Activated B cell treated with CpG ODN at 0.5 μM for 24 hours (primary cell): ENCODE measurements around the gene PWP1. TPM values are rescaled to one million over a fixed set of nuclear protein-coding genes. Genes with fewer than 3 reads are reported as not detected.
"Not testable (repeated sequence)": the region's sequence is repeated elsewhere in the genome, so short reads cannot be mapped to it uniquely, and the experiment has no call there.

Source experiments
- ATAC-seq: fragments of 200-7000 bp; cut with Tn5 transposase; one replicate; pipeline ENCODE4 v1.10.0; 2021; ENCODE audit warnings: low read depth, mild to moderate bottlenecking, moderate library complexity
- CTCF ChIA-PET: fragments of 350-600 bp; sonication (Branson Sonifier 250); formaldehyde crosslinking; loops from one replicate; lab custom pipeline; 2021; ENCODE audit warnings: antibody characterized with exemption; lab: Charles Lee
- POLR2A ChIA-PET: fragments of 350-600 bp; sonication (Branson Sonifier 250); formaldehyde crosslinking; loops from one replicate; lab custom pipeline; 2021; ENCODE audit warnings: antibody characterized with exemption; lab: Charles Lee
- DNase-seq: peaks from one replicate; pipeline ENCODE4 v3.0.0; 2022
- H3K27ac Mint-ChIP-seq: one replicate; pipeline ENCODE4 v1.8.0; 2020; ENCODE audit warnings: mixed read lengths
- H3K27me3 Mint-ChIP-seq: one replicate; pipeline ENCODE4 v1.8.0; 2021; ENCODE audit warnings: mixed read lengths
- H3K36me3 Mint-ChIP-seq: one replicate; pipeline ENCODE4 v1.8.0; 2021; ENCODE audit warnings: low read depth, mixed read lengths
- H3K4me1 Mint-ChIP-seq: one replicate; pipeline ENCODE4 v1.8.0; 2021; ENCODE audit warnings: mixed read lengths
- H3K4me3 Mint-ChIP-seq: one replicate; pipeline ENCODE4 v1.8.0; 2020; ENCODE audit warnings: mild to moderate bottlenecking, mixed read lengths
- H3K9me3 Mint-ChIP-seq: one replicate; pipeline ENCODE4 v1.8.0; 2020; ENCODE audit warnings: mixed read lengths
- intact Hi-C: fragments of 100-400 bp; cut with micrococcal nuclease; formaldehyde crosslinking; loops from one replicate; pipeline ENCODE4 v1.15.1; 2024
- total RNA-seq: library from RNA; stranded (reverse); gene quantifications from 2 replicates; pipeline ENCODE4 v1.2.3, GENCODE V29; 2022
- TF ChIP-seq, protein P1 (sequence below): fragments of 200-600 bp; IDR thresholded peaks from one replicate; pipeline ENCODE4 v1.8.0; 2022; ENCODE audit warnings: antibody characterized with exemption, mild to moderate bottlenecking

PWP1 gene
- total RNA-seq, 1 donor from 2014 or later, result 53.5 TPM

DNA sequence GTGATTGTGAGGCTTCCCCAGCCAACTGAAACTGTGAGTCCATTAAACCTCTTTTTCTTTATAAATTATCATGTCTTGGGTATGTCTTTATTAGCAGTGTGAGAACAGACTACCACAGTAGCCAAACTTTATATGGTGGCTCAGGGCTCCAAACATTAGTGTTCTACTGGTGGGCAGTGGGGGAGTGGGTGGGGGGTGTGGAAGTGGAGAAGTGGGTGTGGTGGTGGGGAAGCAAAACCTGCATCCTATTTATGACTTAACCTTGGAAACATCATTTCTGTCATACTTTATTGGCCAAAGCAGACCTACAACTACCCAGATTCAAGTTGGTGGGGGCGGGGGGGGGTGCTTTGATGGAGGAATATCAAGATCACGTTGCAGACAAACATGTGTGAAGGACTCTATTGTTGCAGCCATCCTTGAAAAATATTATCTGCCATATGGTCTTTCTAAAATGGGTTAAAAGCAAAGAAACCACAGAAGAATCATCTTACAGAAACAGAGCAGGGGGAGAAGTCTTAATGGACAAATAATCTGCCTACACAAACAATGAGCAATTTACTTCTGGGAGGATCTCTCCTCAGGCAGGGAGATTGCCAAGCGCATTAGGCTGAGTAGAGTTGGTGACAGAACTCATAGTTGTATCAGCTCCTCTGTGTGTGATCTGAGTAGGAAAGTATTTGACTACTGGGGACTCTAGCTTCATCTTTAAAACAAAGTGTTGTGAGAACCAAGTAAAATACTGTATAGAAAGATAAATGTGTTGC lies 1.4 kb upstream of the PWP1 start:
- ChIA-PET POLR2A (interaction anchor here (0.8 to 2.4 kb wide), 3 partner anchors 53 to 878 kb away, joined by 3 to 9 read pairs (median 4); partner anchors contain the start of gene ISCU), CTCF (interaction anchor here (1.0 to 1.7 kb wide), 2 partner anchors 13 to 828 kb away, joined by 3 to 6 read pairs; no protein-coding TSS in a partner anchor)
- intact Hi-C loops, result loop anchor here (10.0 kb wide), 3 partner anchors 729 to 1439 kb away; partner anchors contain the start of genes ALKBH2, CKAP4, TMEM263 and UNG
- DNase-seq, result no peak
- TF ChIP-seq, protein P1, sequence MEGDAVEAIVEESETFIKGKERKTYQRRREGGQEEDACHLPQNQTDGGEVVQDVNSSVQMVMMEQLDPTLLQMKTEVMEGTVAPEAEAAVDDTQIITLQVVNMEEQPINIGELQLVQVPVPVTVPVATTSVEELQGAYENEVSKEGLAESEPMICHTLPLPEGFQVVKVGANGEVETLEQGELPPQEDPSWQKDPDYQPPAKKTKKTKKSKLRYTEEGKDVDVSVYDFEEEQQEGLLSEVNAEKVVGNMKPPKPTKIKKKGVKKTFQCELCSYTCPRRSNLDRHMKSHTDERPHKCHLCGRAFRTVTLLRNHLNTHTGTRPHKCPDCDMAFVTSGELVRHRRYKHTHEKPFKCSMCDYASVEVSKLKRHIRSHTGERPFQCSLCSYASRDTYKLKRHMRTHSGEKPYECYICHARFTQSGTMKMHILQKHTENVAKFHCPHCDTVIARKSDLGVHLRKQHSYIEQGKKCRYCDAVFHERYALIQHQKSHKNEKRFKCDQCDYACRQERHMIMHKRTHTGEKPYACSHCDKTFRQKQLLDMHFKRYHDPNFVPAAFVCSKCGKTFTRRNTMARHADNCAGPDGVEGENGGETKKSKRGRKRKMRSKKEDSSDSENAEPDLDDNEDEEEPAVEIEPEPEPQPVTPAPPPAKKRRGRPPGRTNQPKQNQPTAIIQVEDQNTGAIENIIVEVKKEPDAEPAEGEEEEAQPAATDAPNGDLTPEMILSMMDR, result no peak
- no peaks in the 10 kb centered on the region for H3K27me3 Mint-ChIP-seq
- peaks cover 23% of the 10 kb centered on the region for H3K4me1 Mint-ChIP-seq
- peaks cover 21% of the 10 kb centered on the region for H3K36me3 Mint-ChIP-seq
- H3K27ac Mint-ChIP-seq, result peak overlapping the region; percentile 97
- no peaks in the 10 kb centered on the region for H3K9me3 Mint-ChIP-seq
- ATAC-seq, result no peak
- peak overlapping the region; percentile 96 for H3K4me3 Mint-ChIP-seq

DNA sequence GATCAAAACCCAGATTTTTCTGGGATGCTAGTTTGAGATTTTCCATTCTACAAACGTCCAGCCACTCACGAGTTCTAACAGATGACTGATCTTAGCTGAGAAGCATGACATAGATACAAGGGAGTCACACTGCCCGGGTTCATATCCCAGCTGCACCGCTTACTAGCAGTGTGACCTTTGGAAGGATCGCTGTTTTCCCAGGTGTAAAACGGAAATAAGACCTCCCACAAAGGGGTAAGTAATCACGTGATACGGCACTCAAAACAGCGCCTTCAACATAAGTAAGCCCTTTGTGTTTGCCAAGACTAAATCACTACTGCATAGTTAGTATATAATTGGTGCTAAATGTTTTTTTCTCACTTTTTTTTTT lies 624 bp upstream of the PWP1 start:
- ChIA-PET CTCF (interaction anchor here (1.0 to 1.7 kb wide), 2 partner anchors 14 to 828 kb away, joined by 3 to 6 read pairs; no protein-coding TSS in a partner anchor), POLR2A (interaction anchor here (0.6 to 2.4 kb wide), 7 partner anchors 10 to 877 kb away, joined by 3 to 9 read pairs (median 4); partner anchors contain the start of gene ISCU)
- DNase-seq, result no peak
- intact Hi-C loops, result loop anchor here (1.0 to 10.0 kb wide), 10 partner anchors 52 to 1440 kb away; partner anchors contain the start of genes ALKBH2, CKAP4, CORO1C and CRY1
- H3K9me3 Mint-ChIP-seq, result no peaks in the 10 kb centered on the region
- peak overlapping the region; percentile 97 for H3K27ac Mint-ChIP-seq
- TF ChIP-seq, protein P1, result no peak
- peak overlapping the region; percentile 96 for H3K4me3 Mint-ChIP-seq
- no peaks in the 10 kb centered on the region for H3K27me3 Mint-ChIP-seq
- peaks cover 23% of the 10 kb centered on the region for H3K4me1 Mint-ChIP-seq
- peaks cover 28% of the 10 kb centered on the region for H3K36me3 Mint-ChIP-seq
- ATAC-seq, result no peak

DNA sequence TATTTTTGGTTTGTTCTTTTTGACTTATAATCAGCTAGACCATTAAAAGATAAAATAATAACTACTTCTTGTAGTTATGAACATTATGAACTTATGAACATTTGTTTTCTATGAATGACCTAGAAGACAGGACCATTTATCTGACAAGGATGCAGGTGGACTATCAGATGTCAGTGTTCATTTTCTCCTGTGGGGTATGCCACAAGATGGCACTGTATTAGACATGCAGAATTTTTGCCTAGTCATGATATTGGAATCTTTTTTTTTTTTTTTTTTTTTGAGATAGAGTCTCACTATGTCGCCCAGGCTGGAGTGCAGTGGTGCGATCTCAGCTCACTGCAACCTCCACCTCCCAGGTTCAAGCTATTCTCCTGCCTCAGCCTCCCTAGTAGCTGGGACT lies 10.2 kb downstream of the PWP1 start:
- intact Hi-C loops, result loop anchor here (1.0 kb wide), 1 partner anchor 190 kb away; no protein-coding TSS in a partner anchor
- H3K4me1 Mint-ChIP-seq, H3K9me3 Mint-ChIP-seq, CTCF ChIA-PET, ATAC-seq, DNase-seq, H3K27ac Mint-ChIP-seq, H3K4me3 Mint-ChIP-seq, H3K27me3 Mint-ChIP-seq: not testable (repeated sequence)
- H3K36me3 Mint-ChIP-seq, result peaks cover 90% of the 10 kb centered on the region
- POLR2A ChIA-PET, result interaction anchor here (0.9 kb wide), 1 partner anchor 11 kb away, joined by 4 read pairs; no protein-coding TSS in a partner anchor

DNA sequence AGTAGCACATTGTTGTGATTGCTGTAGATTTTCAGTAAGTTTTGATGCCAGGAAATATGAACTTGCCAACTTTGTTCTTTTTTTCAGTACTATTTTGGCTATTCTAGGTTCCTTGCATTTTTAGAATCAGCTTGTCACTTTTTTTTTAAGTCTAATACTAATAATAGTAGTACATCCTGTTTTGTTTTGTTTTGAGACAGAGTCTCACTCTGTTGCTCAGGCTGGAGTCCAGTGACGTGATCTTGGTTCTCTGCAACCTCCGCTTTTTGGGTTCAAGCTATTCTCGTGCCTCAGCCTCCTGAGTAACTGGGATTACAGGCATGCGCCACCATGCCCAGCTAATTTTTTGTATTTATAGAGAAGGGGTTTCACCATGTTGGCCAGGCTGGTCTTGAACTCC lies 16.5 kb downstream of the PWP1 start:
- H3K27me3 Mint-ChIP-seq, result no peaks in the 10 kb centered on the region
- DNase-seq (no peak), ATAC-seq (peak; percentile 40)
- peaks cover 31% of the 10 kb centered on the region for H3K4me1 Mint-ChIP-seq
- CTCF ChIA-PET, result interaction anchor here (1.1 kb wide), 1 partner anchor 35 kb away, joined by 3 read pairs; no protein-coding TSS in a partner anchor
- intact Hi-C loops, result loop anchor here (5.0 kb wide), 1 partner anchor 35 kb away; no protein-coding TSS in a partner anchor
- H3K9me3 Mint-ChIP-seq, result peaks cover 8% of the 10 kb centered on the region
- H3K27ac Mint-ChIP-seq, result peak overlapping the region; percentile 61
- POLR2A ChIA-PET, result no interaction called here
- H3K36me3 Mint-ChIP-seq, result peaks cover 93% of the 10 kb centered on the region
- no peak overlapping the region for H3K4me3 Mint-ChIP-seq
- TF ChIP-seq, protein P1, result no peak

DNA sequence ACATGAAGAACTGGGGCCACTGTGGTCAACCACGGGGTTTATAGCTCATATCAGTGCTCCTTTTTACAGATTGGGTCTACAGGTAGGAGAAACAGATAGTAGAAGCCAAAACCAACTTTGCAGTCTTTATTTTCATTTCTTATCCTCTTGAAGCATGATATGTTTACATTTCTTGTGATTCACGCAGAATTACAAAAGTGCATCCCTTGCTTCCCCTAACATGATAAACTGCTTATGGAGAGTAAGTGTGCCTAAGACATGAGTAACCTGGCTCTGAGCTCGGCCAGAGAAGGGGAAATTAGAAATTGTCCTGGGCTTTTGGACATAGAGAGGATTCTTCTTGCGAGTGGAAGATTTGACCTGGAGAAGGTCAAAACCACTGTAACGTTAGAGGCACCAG lies 18.4 kb downstream of the PWP1 start:
- Mint-ChIP-seq H3K4me1 (peaks cover 31% of the 10 kb centered on the region), H3K27ac (no peak overlapping the region), H3K9me3 (peaks cover 8% of the 10 kb centered on the region), H3K27me3 (no peaks in the 10 kb centered on the region), H3K4me3 (no peak overlapping the region), H3K36me3 (peaks cover 93% of the 10 kb centered on the region)
- ChIA-PET CTCF (no interaction called here), POLR2A (no interaction called here)
- intact Hi-C loops, result loop anchor here (5.0 kb wide), 1 partner anchor 33 kb away; no protein-coding TSS in a partner anchor
- TF ChIP-seq, protein P1, result no peak
- no peak for ATAC-seq
- no peak for DNase-seq

DNA sequence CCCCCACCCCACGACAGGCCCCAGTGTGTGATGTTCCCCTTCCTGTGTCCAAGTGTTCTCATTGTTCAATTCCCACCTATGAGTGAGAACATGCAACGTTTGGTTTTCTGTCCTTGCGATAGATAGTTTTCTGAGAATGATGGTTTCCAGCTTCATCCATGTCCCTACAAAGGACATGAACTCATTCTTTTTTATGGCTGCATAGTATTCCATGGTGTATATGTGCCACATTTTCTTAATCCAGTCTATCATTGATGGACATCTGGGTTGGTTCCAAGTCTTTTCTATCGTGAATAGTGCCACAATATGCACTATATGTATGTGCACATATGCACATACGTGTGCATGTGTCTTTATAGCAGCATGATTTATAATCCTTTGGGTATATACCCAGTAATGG lies 19.9 kb downstream of the PWP1 start:
- peaks cover 28% of the 10 kb centered on the region for H3K4me1 Mint-ChIP-seq
- H3K9me3 Mint-ChIP-seq, H3K27ac Mint-ChIP-seq, H3K27me3 Mint-ChIP-seq, DNase-seq, ATAC-seq, POLR2A ChIA-PET, intact Hi-C loops, CTCF ChIA-PET, H3K4me3 Mint-ChIP-seq: not testable (repeated sequence)
- peaks cover 92% of the 10 kb centered on the region for H3K36me3 Mint-ChIP-seq
